Stimulated activated CD8-positive, alpha-beta memory T cell treated with anti-CD3 and anti-CD28 coated beads, Interleukin-12 subunit alpha, Interleukin-12 subunit beta, amount 100 ng/mL, for 24 hours (primary cell): Measurements from ENCODE around the gene GTF2H1.

Source experiments
- DNase-seq: peaks from one replicate; pipeline ENCODE4 v3.0.0-alpha.2; 2020; ENCODE audit errors: extremely low read depth

Gene GTF2H1

GRCh38 chr11:18321969-18322711 lies at the start of gene GTF2H1, which contains the start of gene HPS5:
Gene GTF2H1 (plus strand): TSS chr11:18322567. CDS start chr11:18333075, 10,508 bp downstream.
Gene HPS5 (minus strand): TSS chr11:18322140. CDS start chr11:18317858, 4,282 bp downstream.
- DNase-seq, result peak; percentile 90

- no peak for DNase-seq
Observed at GRCh38 chr11:18277565-18278271, 44.6 kb upstream of the GTF2H1 start.

- no peak for DNase-seq
Observed at GRCh38 chr11:18280438-18281045, 41.8 kb upstream of the GTF2H1 start.

GRCh38 chr11:18282626-18283025 lies 39.7 kb upstream of the GTF2H1 start:
- DNase-seq, result no peak

DNA sequence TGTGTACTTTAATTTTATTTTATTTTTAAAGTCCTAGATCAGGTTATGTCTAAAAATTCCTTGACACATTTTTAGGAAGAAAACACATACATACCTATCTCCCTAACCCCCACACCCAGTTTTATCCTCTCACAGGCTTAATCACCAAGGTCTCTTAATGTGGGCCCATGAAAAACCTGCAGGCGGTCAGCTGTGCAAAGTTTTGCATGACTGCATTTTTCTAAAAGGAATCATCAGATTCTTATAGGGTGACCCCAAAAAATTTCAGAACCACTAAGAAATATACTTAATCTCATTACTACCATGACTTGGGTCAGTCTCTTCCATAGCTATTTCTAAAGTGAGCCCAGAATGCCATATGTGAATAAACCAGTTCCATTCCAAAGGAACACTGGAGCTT lies 36.5 kb upstream of the GTF2H1 start:
- DNase-seq, result no peak

- no peak for DNase-seq
Observed at GRCh38 chr11:18288911-18289310, 33.5 kb upstream of the GTF2H1 start.

DNA sequence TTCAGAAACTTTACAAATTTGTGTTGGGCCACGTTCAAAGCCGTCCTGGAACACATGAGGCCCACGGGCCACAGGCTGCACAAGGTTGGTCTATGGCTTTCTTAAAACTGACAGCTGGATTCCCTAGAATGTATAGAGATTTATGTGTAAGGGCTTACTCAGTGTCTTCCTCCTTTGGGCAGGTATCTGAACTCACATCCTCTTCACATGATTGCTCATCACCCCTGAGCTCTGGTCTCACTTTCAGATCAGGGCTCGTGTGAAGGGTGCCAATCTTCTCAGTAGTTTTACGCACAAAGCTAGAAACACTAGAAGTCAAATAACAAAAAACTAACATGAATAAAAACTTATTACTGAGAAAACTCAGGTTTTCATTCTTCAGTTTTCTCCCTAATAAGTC lies 27.5 kb upstream of the GTF2H1 start:
- no peak for DNase-seq

GRCh38 chr11:18295316-18295715 lies 27.1 kb upstream of the GTF2H1 start:
- DNase-seq, result no peak

DNA sequence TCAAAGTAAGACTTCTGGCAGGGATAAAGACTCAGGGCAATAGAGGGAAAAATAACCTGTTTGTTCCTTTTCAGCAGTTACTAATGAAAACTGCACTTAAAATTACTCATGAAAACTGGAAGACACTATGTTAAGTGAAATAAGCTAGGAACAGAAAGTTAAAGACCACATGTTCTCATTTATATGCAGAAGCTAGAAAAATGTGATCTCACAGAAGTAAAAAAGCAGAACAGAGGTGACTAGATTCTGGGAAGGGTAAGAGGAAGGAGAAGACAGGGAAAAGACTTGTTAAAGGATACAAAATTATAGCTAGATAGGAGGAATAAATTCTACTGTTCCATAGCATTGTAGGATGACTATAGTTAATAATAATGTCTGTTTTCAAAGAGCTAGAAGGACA lies 22.6 kb upstream of the GTF2H1 start:
- no peak for DNase-seq

DNA sequence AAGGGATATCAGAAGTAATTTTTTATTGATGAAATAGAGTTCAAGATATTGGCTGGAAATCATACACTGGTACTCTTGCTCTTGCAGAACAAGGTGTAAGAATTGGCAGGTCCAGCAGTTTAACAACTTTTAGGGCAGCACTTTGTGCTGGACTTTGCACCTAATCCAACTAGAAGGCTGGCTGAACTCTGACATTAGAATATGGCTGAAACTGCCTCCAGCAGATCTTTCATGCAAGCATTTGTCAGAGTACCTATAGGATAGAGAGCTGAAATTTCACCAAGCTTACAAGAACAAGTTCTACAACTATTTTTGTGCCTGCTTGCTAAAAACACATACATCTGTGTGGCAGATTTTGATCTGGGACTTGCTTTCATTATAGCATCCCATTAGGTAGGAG lies 17.6 kb upstream of the GTF2H1 start:
- DNase-seq, result no peak

DNA sequence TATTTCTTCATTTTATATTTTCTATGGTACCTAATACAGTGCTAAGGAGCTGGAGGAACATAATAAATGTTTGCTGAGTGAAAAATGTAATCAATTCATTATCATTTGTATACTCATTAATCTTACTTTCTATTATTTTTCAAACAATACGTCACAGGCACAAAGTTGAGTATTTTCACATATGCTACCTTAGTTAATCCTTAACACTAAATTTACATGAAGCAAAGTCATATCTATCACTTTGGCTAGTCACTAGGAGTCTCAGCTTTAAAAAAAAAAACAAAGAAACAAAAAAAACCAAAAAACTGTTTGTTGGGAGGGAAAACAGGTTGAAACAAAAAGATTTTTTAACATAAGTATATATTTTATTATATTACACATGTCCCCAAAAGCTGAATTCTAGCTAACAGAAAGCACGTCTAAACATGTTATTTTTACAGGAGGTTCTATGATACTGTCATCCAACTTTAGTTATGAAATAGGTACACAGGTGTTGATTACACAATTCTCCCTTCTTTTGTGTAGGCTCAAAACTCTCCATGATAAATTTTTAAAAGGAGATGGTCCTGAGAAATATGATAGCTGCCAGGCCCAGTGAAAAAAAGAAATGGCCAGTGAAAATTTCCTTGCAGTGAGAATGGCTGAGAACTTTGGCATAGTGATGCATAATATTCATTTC lies 14.8 kb upstream of the GTF2H1 start:
- no peak for DNase-seq

GRCh38 chr11:18308242-18308641 lies 14.1 kb upstream of the GTF2H1 start:
- DNase-seq, result no peak

GRCh38 chr11:18309691-18310090 lies 12.7 kb upstream of the GTF2H1 start:
- no peak for DNase-seq

GRCh38 chr11:18310800-18311340 lies 11.5 kb upstream of the GTF2H1 start:
- DNase-seq, result no peak

DNA sequence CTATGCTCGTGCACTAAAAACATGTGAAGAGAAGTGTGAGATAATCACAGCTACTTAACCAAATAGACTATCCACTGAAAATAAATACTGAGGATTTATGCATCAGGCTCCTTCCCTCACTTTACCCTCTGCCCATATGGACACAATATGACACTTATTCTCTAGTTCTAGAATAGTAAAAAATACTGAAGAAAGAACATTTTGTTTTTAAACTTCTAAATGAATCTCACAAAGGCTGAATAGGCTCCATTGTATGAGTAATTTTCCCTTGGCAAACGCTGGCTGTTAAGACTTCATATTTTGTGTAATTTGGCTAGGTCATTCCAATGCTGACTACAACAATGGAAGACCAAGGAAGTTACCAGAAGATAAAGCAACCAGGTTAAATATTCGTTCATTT lies 10.4 kb upstream of the GTF2H1 start:
- DNase-seq, result no peak

GRCh38 chr11:18312663-18313420 lies 9.5 kb upstream of the GTF2H1 start:
- no peak for DNase-seq

GRCh38 chr11:18313965-18314763 lies 8.2 kb upstream of the GTF2H1 start:
- no peak for DNase-seq

DNA sequence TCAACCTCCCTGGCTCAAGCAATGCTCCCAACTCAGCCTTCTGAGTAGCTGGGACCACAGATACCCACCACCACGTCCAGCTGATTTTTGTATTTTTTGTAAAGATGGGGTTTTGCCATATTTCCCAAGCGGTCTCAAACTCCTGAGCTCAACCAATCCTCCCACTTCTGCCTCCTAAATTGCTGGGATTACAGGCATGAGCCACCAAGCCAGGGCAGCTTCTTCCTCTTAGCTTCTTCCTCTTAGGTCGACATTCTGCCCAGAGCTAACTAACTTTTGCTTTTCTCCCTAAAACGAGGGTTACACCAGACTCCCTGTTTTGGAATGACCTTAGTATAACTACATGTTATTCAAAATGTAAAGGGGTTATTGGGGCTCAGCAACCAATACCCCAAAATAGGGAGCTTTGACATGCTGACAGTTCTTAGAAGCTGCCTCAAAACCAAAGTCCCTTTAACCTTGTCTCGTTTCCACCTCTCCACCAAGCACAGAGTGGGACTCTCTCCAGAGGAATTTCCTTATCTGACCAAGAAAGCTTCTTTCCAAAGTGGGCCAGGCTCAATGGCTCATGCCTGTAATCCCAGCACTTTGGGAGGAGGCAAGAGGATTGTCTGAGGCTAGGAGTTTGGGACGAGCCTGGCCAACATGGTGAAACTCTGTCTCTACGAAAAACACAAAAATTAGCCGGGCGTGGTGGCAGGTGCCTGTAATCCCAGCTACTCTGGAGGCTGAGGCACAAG lies 7.4 kb upstream of the GTF2H1 start:
- no peak for DNase-seq

- no peak for DNase-seq
Observed at GRCh38 chr11:18315893-18316292, 6.5 kb upstream of the GTF2H1 start.

DNA sequence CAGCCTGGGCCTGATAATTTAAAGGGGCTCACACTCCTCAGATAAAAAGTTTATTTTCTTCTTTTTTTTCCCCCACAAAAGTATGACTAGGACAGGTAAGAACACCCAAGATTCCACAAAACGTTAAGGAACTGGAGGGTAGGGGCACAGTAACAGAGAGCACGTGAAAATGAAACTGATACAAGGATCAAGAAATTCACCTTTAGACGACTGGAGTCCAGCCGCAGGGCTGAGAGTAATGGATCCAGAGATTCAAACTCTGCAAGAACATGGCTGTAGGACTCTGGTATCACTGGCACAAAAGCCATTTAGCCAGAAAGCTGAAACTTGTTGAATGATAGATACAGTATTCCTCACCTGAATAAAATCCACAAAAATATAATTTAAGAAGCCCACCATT lies 4.8 kb upstream of the GTF2H1 start:
- DNase-seq, result no peak
